ENCODE data around the gene UBE2D1.
A peak's percentile ranks its signal among the peaks of the same experiment; 100 is the strongest.

The UBE2D1 gene
- total RNA-seq, result 8.0 to 25.5 (median 15.4) reads per million in 4 donors

GRCh38 chr10:58334817-58335305 lies at the start of gene UBE2D1:
Gene UBE2D1, plus strand, starts transcription at chr10:58335006. Its CDS starts 196 bp downstream, at chr10:58335202.
- DNase-seq, result peak; percentile 54 to 81 (median 60)

GRCh38 chr10:58291538-58292174 lies 43.1 kb upstream of the UBE2D1 start:
- peak in 4 of 5 donors; percentile 6 to 49 (median 16) for DNase-seq

- DNase-seq, result no peak
These were observed 40.8 kb upstream of the UBE2D1 start for GRCh38 chr10:58293989-58294388.

GRCh38 chr10:58299580-58299979 lies 35.2 kb upstream of the UBE2D1 start:
- peak; percentile 9 to 50 (median 38) for DNase-seq

GRCh38 chr10:58300676-58301075 lies 34.1 kb upstream of the UBE2D1 start:
- DNase-seq, result no peak

GRCh38 chr10:58302254-58302653 lies 32.6 kb upstream of the UBE2D1 start:
- DNase-seq, result no peak

GRCh38 chr10:58304099-58304633 lies 30.6 kb upstream of the UBE2D1 start:
- DNase-seq, result no peak

- DNase-seq, result no peak
These were observed 29.0 kb upstream of the UBE2D1 start for GRCh38 chr10:58305821-58306220.

- no peak for DNase-seq
These were observed 27.1 kb upstream of the UBE2D1 start for GRCh38 chr10:58307676-58308075.

GRCh38 chr10:58311026-58311425 lies 23.8 kb upstream of the UBE2D1 start:
- no peak for DNase-seq

- no peak for DNase-seq
These were observed 17.9 kb upstream of the UBE2D1 start for GRCh38 chr10:58316874-58317273.

GRCh38 chr10:58318346-58318745 lies 16.5 kb upstream of the UBE2D1 start:
- DNase-seq, result no peak

GRCh38 chr10:58319599-58319998 lies 15.2 kb upstream of the UBE2D1 start:
- DNase-seq, result no peak

- no peak for DNase-seq
These were observed 14.3 kb upstream of the UBE2D1 start for GRCh38 chr10:58320351-58321049.

- no peak for DNase-seq
These were observed 12.6 kb upstream of the UBE2D1 start for GRCh38 chr10:58322072-58322834.

GRCh38 chr10:58322835-58323209 lies 12.0 kb upstream of the UBE2D1 start:
- DNase-seq, result no peak

- DNase-seq, result no peak
These were observed 7.8 kb upstream of the UBE2D1 start for GRCh38 chr10:58326967-58327381.

GRCh38 chr10:58328233-58328632 lies 6.6 kb upstream of the UBE2D1 start:
- no peak for DNase-seq

GRCh38 chr10:58330431-58330830 lies 4.4 kb upstream of the UBE2D1 start:
- DNase-seq, result no peak

- no peak for DNase-seq
These were observed 3.2 kb upstream of the UBE2D1 start for GRCh38 chr10:58331646-58332045.

GRCh38 chr10:58335306-58336005 lies 650 bp downstream of the UBE2D1 start:
- DNase-seq, result peak in 2 of 5 donors; percentile 6 to 14

- no peak for DNase-seq
These were observed 1.4 kb downstream of the UBE2D1 start for GRCh38 chr10:58336242-58336641.

- DNase-seq, result no peak
These were observed 6.6 kb downstream of the UBE2D1 start for GRCh38 chr10:58341422-58341821.

Data from T-helper 1 cell (primary cell).